ENCODE measurements around the gene VMP1. TPM values are rescaled to one million over a fixed set of nuclear protein-coding genes. Genes with fewer than 3 reads are reported as not detected.

Gene VMP1
- total RNA-seq, 1 donor from 2014 or later, result 479 TPM

GRCh38 chr17:59688496-59688895, 19.0 kb upstream of the VMP1 start:
- Mint-ChIP-seq H3K4me3 (ENCODE audit: low read depth) (no peak overlapping the region), H3K27me3 (ENCODE audit: low read depth) (no peaks in the 10 kb centered on the region), H3K27ac (no peak overlapping the region), H3K36me3 (ENCODE audit: low read depth) (peaks cover 85% of the 10 kb centered on the region), H3K4me1 (ENCODE audit: low read depth) (peaks cover 10% of the 10 kb centered on the region), H3K9me3 (no peaks in the 10 kb centered on the region)
- DNase-seq (ENCODE audit: low spot score), result no peak
- intact Hi-C loops (cut with micrococcal nuclease), result no loop called here

DNA sequence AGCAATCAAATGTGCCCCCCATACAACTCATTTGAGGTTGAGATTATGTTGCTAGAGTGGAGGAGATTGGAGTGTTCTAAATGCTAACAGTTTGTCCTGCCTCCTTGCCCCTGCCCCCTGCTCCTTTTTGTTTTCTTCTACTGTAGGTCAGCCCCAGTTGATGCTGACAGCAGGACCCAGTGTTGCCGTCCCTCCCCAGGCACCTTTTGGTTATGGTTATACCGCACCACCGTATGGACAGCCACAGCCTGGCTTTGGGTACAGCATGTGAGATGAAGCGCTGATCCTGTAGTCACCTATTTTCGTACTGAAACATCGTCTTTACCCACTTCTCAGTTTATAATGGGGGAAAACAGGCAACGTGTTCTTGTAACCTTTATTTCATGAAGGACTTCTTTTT, 13.9 kb upstream of the VMP1 start:
- intact Hi-C loops (cut with micrococcal nuclease), result no loop called here
- Mint-ChIP-seq H3K4me1 (ENCODE audit: low read depth) (peaks cover 25% of the 10 kb centered on the region), H3K27me3 (ENCODE audit: low read depth) (no peaks in the 10 kb centered on the region), H3K36me3 (ENCODE audit: low read depth) (peaks cover 91% of the 10 kb centered on the region), H3K4me3 (ENCODE audit: low read depth) (no peak overlapping the region), H3K27ac (no peak overlapping the region), H3K9me3 (no peaks in the 10 kb centered on the region)
- no peak for DNase-seq (ENCODE audit: low spot score)

- Mint-ChIP-seq H3K27me3 (ENCODE audit: low read depth) (no peaks in the 10 kb centered on the region), H3K4me1 (ENCODE audit: low read depth) (peaks cover 31% of the 10 kb centered on the region), H3K36me3 (ENCODE audit: low read depth) (peaks cover 94% of the 10 kb centered on the region), H3K9me3 (no peaks in the 10 kb centered on the region), H3K27ac (peak overlapping the region; percentile 7), H3K4me3 (ENCODE audit: low read depth) (no peak overlapping the region)
- DNase-seq (ENCODE audit: low spot score), result no peak
- intact Hi-C loops (cut with micrococcal nuclease), result no loop called here
Observed at GRCh38 chr17:59694344-59694743, 13.1 kb upstream of the VMP1 start.

DNA sequence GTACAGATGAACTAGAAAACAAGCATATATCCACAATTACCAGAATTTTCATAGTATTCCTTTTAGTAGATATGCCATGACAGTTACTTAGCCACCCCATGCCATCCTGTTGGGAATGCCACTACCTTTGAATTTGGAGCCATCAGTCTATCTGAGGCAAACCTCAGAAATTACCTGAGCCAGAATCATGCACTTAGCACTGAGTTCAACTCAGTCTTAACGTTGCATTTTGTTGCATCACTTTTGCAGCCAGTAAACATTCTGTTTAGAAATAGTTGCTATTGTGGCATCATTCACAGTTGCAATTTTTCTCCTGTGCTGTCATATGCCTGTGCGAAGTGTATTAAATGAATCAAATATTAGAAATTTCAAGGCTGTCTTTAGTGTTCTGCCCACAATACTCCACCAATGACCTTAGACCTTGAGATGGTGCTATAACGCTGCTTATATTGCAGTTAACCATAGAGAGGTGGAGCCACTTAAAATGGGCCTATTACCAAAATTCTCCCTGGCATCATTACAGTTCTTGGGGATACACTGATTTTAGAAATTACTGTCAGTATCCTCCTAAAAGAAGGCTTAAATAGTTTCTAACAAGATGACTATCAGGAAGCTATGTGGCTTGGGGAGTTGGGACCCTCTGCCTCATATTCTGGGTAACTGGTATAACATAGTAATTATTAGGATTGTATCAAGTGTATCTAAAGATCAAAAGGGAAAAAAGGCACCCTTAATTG, 11.3 kb upstream of the VMP1 start:
- intact Hi-C loops (cut with micrococcal nuclease), result no loop called here
- no peak overlapping the region for H3K4me3 Mint-ChIP-seq (ENCODE audit: low read depth)
- no peaks in the 10 kb centered on the region for H3K9me3 Mint-ChIP-seq

DNA sequence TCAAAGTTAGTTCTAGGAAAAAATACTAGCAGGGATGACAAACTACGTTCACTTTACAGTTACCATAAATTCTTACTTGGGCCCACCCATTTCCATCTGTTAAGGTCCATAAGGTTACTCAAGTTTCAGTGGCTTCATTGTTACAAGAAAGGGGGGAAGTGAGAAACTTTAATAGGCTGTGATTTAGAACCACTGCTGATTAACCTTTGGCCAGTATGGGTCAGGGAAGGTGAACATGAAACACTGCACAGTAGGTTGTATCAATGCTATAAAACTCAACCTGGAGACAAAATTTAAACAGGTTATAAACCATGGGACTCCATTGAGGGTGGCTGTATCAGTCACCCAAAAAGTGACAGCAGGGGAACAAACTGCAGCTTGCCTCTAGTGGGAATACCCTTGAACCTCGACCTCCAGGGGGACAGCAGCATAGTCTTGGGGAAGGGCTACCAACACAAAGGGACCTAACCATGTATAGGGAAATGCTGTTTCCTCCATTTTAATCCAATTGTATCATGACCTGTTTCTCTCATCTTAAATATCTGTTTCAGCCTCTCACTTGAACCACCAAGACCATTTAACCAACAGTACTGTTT, 10.7 kb upstream of the VMP1 start:
- H3K36me3 Mint-ChIP-seq (ENCODE audit: low read depth), result peaks cover 88% of the 10 kb centered on the region
- no peaks in the 10 kb centered on the region for H3K27me3 Mint-ChIP-seq (ENCODE audit: low read depth)
- H3K4me1 Mint-ChIP-seq (ENCODE audit: low read depth), result peaks cover 43% of the 10 kb centered on the region
- H3K9me3 Mint-ChIP-seq, result no peaks in the 10 kb centered on the region
- H3K27ac Mint-ChIP-seq, result no peak overlapping the region
- no peak for DNase-seq (ENCODE audit: low spot score)
- intact Hi-C loops (cut with micrococcal nuclease), result no loop called here
- no peak overlapping the region for H3K4me3 Mint-ChIP-seq (ENCODE audit: low read depth)

More for the DNA sequence above, 11.3 kb upstream of the VMP1 start:
- Mint-ChIP-seq H3K36me3 (ENCODE audit: low read depth) (peaks cover 92% of the 10 kb centered on the region), H3K4me1 (ENCODE audit: low read depth) (peaks cover 43% of the 10 kb centered on the region), H3K27ac (no peak overlapping the region), H3K27me3 (ENCODE audit: low read depth) (no peaks in the 10 kb centered on the region)
- no peak for DNase-seq (ENCODE audit: low spot score)

DNA sequence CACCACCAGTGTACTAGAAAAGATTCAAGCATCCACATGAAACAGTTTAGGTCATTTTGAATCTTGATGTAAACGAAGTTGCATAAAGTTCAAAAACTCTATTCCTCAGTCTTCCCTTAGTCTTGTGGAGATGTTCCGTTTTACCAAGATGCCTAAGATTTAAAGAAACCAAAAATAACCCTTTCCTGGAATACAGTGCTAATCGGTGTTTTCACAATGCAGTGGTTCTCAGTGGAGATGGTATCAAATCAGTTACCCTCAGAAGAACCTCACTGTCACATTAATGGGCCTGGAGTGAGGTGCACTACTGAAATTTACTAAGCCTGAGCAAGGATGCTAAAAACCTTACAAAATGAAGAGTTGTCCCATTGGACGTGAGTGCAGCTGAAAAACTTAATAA, 9.3 kb upstream of the VMP1 start:
- Mint-ChIP-seq H3K4me3 (ENCODE audit: low read depth) (no peak overlapping the region), H3K9me3 (no peaks in the 10 kb centered on the region), H3K27ac (peak overlapping the region; percentile 47), H3K36me3 (ENCODE audit: low read depth) (peaks cover 76% of the 10 kb centered on the region), H3K4me1 (ENCODE audit: low read depth) (peaks cover 52% of the 10 kb centered on the region), H3K27me3 (ENCODE audit: low read depth) (no peaks in the 10 kb centered on the region)
- intact Hi-C loops (cut with micrococcal nuclease), result no loop called here
- DNase-seq (ENCODE audit: low spot score), result no peak

- no peak for DNase-seq (ENCODE audit: low spot score)
- no peak overlapping the region for H3K27ac Mint-ChIP-seq
- H3K4me3 Mint-ChIP-seq (ENCODE audit: low read depth), result no peak overlapping the region
- no peaks in the 10 kb centered on the region for H3K9me3 Mint-ChIP-seq
- peaks cover 69% of the 10 kb centered on the region for H3K36me3 Mint-ChIP-seq (ENCODE audit: low read depth)
- H3K27me3 Mint-ChIP-seq (ENCODE audit: low read depth), result no peaks in the 10 kb centered on the region
- intact Hi-C loops (cut with micrococcal nuclease), result no loop called here
- H3K4me1 Mint-ChIP-seq (ENCODE audit: low read depth), result peaks cover 56% of the 10 kb centered on the region
Observed at GRCh38 chr17:59699218-59699617, 8.2 kb upstream of the VMP1 start.

- H3K9me3 Mint-ChIP-seq, result no peaks in the 10 kb centered on the region
- H3K4me3 Mint-ChIP-seq (ENCODE audit: low read depth), result no peak overlapping the region
- peaks cover 58% of the 10 kb centered on the region for H3K4me1 Mint-ChIP-seq (ENCODE audit: low read depth)
- H3K36me3 Mint-ChIP-seq (ENCODE audit: low read depth), result peaks cover 68% of the 10 kb centered on the region
- no peak for DNase-seq (ENCODE audit: low spot score)
- no peak overlapping the region for H3K27ac Mint-ChIP-seq
- no peaks in the 10 kb centered on the region for H3K27me3 Mint-ChIP-seq (ENCODE audit: low read depth)
- intact Hi-C loops (cut with micrococcal nuclease), result no loop called here
Observed at GRCh38 chr17:59699786-59700185, 7.7 kb upstream of the VMP1 start.

GRCh38 chr17:59702304-59702703, 5.2 kb upstream of the VMP1 start:
- Mint-ChIP-seq H3K4me1 (ENCODE audit: low read depth) (peaks cover 65% of the 10 kb centered on the region), H3K36me3 (ENCODE audit: low read depth) (peaks cover 67% of the 10 kb centered on the region), H3K9me3 (no peaks in the 10 kb centered on the region), H3K27ac (no peak overlapping the region), H3K27me3 (ENCODE audit: low read depth) (no peaks in the 10 kb centered on the region), H3K4me3 (ENCODE audit: low read depth) (no peak overlapping the region)
- intact Hi-C loops (cut with micrococcal nuclease), result no loop called here
- DNase-seq (ENCODE audit: low spot score), result no peak

GRCh38 chr17:59707971-59708430, 547 bp downstream of the VMP1 start:
- peaks cover 46% of the 10 kb centered on the region for H3K36me3 Mint-ChIP-seq (ENCODE audit: low read depth)
- H3K27ac Mint-ChIP-seq, result peak overlapping the region; percentile 85
- peak overlapping the region; percentile 95 for H3K4me3 Mint-ChIP-seq (ENCODE audit: low read depth)
- H3K4me1 Mint-ChIP-seq (ENCODE audit: low read depth), result peaks cover 45% of the 10 kb centered on the region
- no peak for DNase-seq (ENCODE audit: low spot score)
- H3K9me3 Mint-ChIP-seq, result no peaks in the 10 kb centered on the region
- H3K27me3 Mint-ChIP-seq (ENCODE audit: low read depth), result no peaks in the 10 kb centered on the region
- intact Hi-C loops (cut with micrococcal nuclease), result loop anchor here (1.0 to 5.0 kb wide), 7 partner anchors 44 to 256 kb away; partner anchors contain the start of genes CLTC, DHX40 and RNFT1

- DNase-seq (ENCODE audit: low spot score), result no peak
- no peak overlapping the region for H3K27ac Mint-ChIP-seq
- intact Hi-C loops (cut with micrococcal nuclease), result no loop called here
- H3K36me3 Mint-ChIP-seq (ENCODE audit: low read depth), result peaks cover 21% of the 10 kb centered on the region
- H3K9me3 Mint-ChIP-seq, result no peaks in the 10 kb centered on the region
- no peak overlapping the region for H3K4me3 Mint-ChIP-seq (ENCODE audit: low read depth)
- no peaks in the 10 kb centered on the region for H3K27me3 Mint-ChIP-seq (ENCODE audit: low read depth)
- peaks cover 25% of the 10 kb centered on the region for H3K4me1 Mint-ChIP-seq (ENCODE audit: low read depth)
Observed at GRCh38 chr17:59711936-59712335, 4.5 kb downstream of the VMP1 start.

DNA sequence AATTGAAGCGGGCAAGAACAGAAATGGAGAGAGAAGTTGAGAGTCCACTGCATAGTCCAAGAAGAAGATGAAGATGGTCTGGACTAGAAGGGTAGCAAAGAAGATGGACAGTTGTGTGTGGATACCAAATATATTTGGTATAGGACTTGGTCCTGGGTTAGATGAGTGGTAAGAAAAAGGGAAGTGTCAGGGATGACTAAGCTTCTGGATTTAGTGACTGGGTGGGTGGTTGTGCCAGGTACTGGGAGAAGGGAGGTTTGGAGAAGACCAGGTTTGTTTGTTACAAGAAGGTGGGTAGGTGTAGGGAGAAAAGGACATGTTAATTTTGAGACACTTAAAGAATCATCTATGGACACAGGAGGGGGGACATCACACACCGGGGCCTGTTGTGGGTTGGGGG, 5.4 kb downstream of the VMP1 start:
- intact Hi-C loops (cut with micrococcal nuclease), result no loop called here
- H3K4me1 Mint-ChIP-seq (ENCODE audit: low read depth), result peaks cover 25% of the 10 kb centered on the region
- H3K4me3 Mint-ChIP-seq (ENCODE audit: low read depth), result no peak overlapping the region
- no peak for DNase-seq (ENCODE audit: low spot score)
- no peak overlapping the region for H3K27ac Mint-ChIP-seq
- H3K9me3 Mint-ChIP-seq, result no peaks in the 10 kb centered on the region
- no peaks in the 10 kb centered on the region for H3K27me3 Mint-ChIP-seq (ENCODE audit: low read depth)
- peaks cover 14% of the 10 kb centered on the region for H3K36me3 Mint-ChIP-seq (ENCODE audit: low read depth)

DNA sequence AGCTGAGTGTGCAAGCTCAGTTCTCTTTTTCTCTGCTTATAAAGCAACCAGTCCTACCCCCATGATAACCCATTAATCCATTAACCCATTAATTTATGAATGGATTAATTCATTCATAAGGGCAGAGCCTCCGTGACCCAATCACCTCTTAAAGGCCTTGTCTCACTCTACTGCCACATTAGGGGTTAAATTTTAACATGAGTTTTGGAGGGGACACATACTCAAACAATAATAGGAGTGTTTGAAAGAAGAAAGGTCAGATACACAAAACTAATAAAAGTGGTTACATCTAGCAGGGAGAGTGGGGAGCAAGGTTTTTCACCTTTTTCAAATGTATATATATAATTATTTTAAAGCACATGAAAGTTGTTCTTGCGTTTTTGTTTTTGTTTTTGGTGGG, 6.8 kb downstream of the VMP1 start:
- peaks cover 11% of the 10 kb centered on the region for H3K36me3 Mint-ChIP-seq (ENCODE audit: low read depth)
- H3K27me3 Mint-ChIP-seq (ENCODE audit: low read depth), result no peaks in the 10 kb centered on the region
- no peaks in the 10 kb centered on the region for H3K9me3 Mint-ChIP-seq
- no peak overlapping the region for H3K4me3 Mint-ChIP-seq (ENCODE audit: low read depth)
- no peak overlapping the region for H3K27ac Mint-ChIP-seq
- DNase-seq (ENCODE audit: low spot score), result no peak
- peaks cover 21% of the 10 kb centered on the region for H3K4me1 Mint-ChIP-seq (ENCODE audit: low read depth)
- intact Hi-C loops (cut with micrococcal nuclease), result no loop called here
